Activated naive CD4-positive, alpha-beta T cell treated with anti-CD3 and anti-CD28 coated beads, Interleukin-2, amount 50 U/mL, for 24 hours (primary cell): Measurements from ENCODE around the gene ASB18.

Experiments used
- H3K27ac Mint-ChIP-seq: one replicate; pipeline ENCODE4 v1.8.0; 2021; ENCODE audit warnings: mild to moderate bottlenecking, mixed read lengths
- H3K27me3 Mint-ChIP-seq: one replicate; pipeline ENCODE4 v1.8.0; 2021; ENCODE audit warnings: mixed read lengths
- H3K36me3 Mint-ChIP-seq: one replicate; pipeline ENCODE4 v1.8.0; 2021; ENCODE audit warnings: mixed read lengths
- H3K4me1 Mint-ChIP-seq: one replicate; pipeline ENCODE4 v1.8.0; 2021; ENCODE audit warnings: mixed read lengths
- H3K4me3 Mint-ChIP-seq: one replicate; pipeline ENCODE4 v1.8.0; 2021; ENCODE audit warnings: mild to moderate bottlenecking, mixed read lengths
- H3K9me3 Mint-ChIP-seq: one replicate; pipeline ENCODE4 v1.8.0; 2021; ENCODE audit warnings: mixed read lengths

The ASB18 gene

DNA sequence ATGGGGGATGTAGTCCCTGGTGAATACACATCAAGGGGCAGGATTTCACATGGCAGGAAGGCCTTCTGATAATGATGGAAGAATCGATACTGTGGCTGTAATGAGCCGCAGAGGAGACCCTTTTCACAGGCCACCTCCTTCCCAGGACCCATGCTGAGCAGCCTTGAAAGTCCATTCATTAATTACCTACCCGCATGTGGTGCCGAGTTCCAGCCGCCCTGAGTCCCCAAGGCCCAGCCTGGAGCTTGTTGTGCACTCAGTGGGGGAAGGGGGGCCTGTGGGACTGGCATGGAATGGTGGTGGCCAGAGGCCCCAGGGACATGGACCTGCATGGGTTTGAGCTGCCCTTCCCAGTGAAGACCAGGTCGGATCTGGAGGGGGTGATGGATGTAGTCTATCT is 25.5 kb downstream of the ASB18 start:
- H3K36me3 Mint-ChIP-seq: no peaks in the 10 kb centered on the region
- no peak overlapping the region for H3K4me3 Mint-ChIP-seq
- peaks cover 30% of the 10 kb centered on the region for H3K27me3 Mint-ChIP-seq

DNA sequence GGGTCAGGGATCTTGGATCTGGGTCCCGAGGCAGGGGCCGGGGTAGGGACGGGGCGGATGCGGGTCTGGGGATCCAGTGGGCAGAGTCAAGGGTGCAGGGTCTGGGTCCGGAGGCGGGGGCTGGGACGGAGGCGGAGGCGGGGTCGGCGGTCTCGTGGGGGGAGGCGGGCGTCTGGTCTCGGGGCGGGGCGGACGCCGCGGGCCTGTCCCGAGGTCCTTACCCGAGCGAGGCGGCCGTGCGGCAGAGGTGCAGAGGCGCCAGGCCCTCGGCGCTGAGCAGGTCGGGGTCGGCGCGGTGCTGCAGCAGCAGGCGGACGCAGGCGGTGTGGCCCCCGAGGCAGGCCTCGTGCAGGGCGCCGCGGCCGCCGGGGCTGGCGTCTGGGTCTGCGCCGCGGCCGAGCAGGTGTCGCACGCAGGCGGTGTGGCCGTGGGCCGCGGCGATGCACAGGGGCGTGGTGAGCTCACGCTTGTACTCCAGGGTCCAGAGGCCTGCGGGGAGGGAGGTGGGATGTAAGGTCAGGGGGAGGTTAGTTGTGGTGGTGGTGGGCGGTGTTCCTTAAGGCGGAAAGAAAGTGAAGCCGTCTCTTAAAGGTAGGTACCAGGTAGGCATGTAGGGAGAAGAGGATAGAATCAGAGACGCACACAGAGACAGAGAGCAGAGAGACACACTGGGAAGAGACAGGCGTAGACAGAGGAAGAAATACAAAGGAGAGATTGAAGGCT is 26.6 kb downstream of the ASB18 start:
- Mint-ChIP-seq H3K36me3 (no peaks in the 10 kb centered on the region), H3K9me3 (no peaks in the 10 kb centered on the region), H3K27ac (no peak overlapping the region), H3K4me1 (peaks cover 4% of the 10 kb centered on the region), H3K27me3 (peaks cover 30% of the 10 kb centered on the region), H3K4me3 (no peak overlapping the region)

More for the DNA sequence above, 25.5 kb downstream of the ASB18 start:
- H3K9me3 Mint-ChIP-seq: no peaks in the 10 kb centered on the region
- peaks cover 4% of the 10 kb centered on the region for H3K4me1 Mint-ChIP-seq
- no peak overlapping the region for H3K27ac Mint-ChIP-seq

DNA sequence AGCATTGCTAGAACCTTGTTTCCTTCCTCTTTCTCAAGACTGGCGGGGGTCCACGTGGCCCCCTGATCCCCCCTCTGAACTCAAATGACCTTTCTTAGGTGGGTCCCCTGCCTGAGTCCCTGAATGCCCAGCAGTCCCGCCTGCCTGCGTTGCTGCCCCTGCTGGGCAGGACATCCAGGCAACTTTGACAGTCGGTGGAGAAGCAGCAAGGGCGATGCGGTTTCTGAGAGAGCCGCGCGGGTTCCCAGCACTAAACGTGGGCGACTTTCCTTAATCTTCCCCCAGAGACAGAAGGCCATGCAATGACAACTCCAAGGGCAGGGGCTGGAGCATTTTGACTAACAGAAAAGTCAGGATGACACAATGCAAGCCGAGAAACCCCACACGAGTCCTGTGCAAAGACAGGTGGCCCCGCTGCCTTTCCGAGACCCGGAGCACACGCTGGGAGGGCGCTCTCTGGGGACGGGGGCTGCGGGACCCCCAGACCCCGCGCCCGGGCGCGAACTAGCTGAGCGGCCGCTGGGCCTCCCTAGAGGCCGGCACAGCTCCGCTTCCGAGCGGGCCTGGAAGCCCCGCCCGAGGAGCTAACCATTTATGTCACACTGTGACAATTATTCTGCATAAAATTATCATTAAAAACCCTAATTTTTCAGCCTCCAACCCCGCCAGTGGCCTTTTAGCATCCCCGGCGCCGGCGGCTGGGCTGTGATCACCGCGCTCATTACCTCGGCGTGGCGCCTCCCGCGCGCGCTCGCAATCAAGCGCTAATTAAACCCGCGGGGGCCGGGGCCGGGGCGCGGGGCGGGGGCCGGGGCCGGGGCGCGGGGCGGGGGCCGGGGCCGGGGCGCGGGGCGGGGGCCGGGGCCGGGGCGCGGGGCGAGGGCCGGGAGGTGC is 27.4 kb downstream of the ASB18 start:
- Mint-ChIP-seq H3K36me3 (peaks cover 2% of the 10 kb centered on the region), H3K9me3 (peaks cover 6% of the 10 kb centered on the region), H3K27me3 (peaks cover 32% of the 10 kb centered on the region), H3K4me1 (peaks cover 4% of the 10 kb centered on the region), H3K4me3 (no peak overlapping the region), H3K27ac (no peak overlapping the region)

GRCh38 chr2:236229186-236229585 is 35.0 kb downstream of the ASB18 start:
- Mint-ChIP-seq H3K27ac (no peak overlapping the region), H3K4me1 (no peaks in the 10 kb centered on the region), H3K27me3 (peaks cover 15% of the 10 kb centered on the region)

DNA sequence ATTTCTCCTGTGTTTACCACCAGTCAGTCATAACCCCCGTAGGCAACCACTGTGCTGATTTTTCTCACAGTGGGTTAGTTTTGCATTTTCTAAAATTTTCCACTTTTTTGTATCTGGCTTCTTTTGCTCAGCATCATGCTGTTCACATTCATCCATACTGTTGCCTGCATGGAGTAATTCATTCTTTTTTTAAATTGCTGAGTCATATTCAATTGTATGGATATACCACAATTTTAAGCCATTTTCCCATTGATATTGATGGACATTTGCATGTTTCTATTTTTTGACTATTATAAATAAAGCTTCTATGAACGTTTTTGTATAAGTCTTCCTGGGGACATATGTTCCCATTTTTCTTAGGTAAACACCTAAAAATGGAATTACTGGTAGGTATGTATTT is 40.5 kb downstream of the ASB18 start:
- Mint-ChIP-seq H3K36me3 (peaks cover 2% of the 10 kb centered on the region), H3K27ac (no peak overlapping the region), H3K27me3 (peaks cover 7% of the 10 kb centered on the region), H3K9me3 (peaks cover 3% of the 10 kb centered on the region), H3K4me1 (no peaks in the 10 kb centered on the region), H3K4me3 (no peak overlapping the region)

More at GRCh38 chr2:236229186-236229585, 35.0 kb downstream of the ASB18 start:
- peaks cover 5% of the 10 kb centered on the region for H3K36me3 Mint-ChIP-seq
- no peak overlapping the region for H3K4me3 Mint-ChIP-seq
- peaks cover 24% of the 10 kb centered on the region for H3K9me3 Mint-ChIP-seq

DNA sequence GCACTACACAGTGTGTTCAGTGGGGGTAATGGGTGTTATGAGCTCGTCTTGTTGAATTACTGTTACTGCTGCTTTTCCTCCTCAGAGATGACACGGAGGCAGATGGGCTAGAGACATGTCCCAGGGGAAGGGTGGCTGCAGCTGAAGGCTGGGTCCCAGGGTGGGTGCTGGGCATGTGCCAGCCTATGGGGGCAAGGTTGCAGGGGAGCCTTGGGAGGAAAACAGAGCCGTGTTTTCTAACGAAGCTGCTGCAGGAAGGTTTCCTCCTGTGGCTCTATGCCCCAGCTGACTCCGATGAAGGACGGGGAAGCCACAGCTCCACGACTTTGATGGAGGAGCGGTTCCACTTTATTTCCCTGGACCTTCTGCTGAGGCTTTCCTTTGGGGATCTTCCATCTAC is 42.4 kb downstream of the ASB18 start:
- H3K36me3 Mint-ChIP-seq: no peaks in the 10 kb centered on the region
- H3K27me3 Mint-ChIP-seq: peaks cover 4% of the 10 kb centered on the region
- H3K4me3 Mint-ChIP-seq: no peak overlapping the region
- no peaks in the 10 kb centered on the region for H3K4me1 Mint-ChIP-seq
- H3K9me3 Mint-ChIP-seq: no peaks in the 10 kb centered on the region
- no peak overlapping the region for H3K27ac Mint-ChIP-seq

GRCh38 chr2:236219411-236219810 is 44.8 kb downstream of the ASB18 start:
- no peak overlapping the region for H3K27ac Mint-ChIP-seq
- H3K4me1 Mint-ChIP-seq: no peaks in the 10 kb centered on the region
- H3K27me3 Mint-ChIP-seq: peaks cover 11% of the 10 kb centered on the region
- H3K9me3 Mint-ChIP-seq: no peaks in the 10 kb centered on the region
- H3K36me3 Mint-ChIP-seq: no peaks in the 10 kb centered on the region
- no peak overlapping the region for H3K4me3 Mint-ChIP-seq

DNA sequence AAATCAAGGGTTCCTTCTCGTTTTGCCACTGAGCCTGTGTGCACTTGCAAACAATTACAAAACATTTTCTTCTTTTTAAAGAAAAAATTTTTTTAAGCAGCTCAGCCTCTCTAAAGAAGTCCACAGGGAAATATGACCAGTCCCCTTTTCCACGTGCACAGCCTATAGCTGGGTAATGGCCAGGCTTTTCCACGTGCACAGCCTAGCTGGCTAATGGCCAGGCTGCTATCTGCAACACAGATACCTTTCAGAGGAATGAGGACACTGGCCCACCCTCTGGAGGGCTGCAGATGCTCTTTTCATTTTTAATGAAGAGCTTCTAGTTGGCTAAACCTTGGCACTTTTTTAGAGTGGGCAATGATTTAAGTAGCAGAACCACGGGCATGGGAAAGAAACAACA is 46.3 kb downstream of the ASB18 start:
- no peak overlapping the region for H3K4me3 Mint-ChIP-seq
- H3K9me3 Mint-ChIP-seq: no peaks in the 10 kb centered on the region
- no peaks in the 10 kb centered on the region for H3K4me1 Mint-ChIP-seq
- H3K27ac Mint-ChIP-seq: no peak overlapping the region
- no peaks in the 10 kb centered on the region for H3K36me3 Mint-ChIP-seq
- peaks cover 17% of the 10 kb centered on the region for H3K27me3 Mint-ChIP-seq

GRCh38 chr2:236216711-236217110 is 47.5 kb downstream of the ASB18 start:
- Mint-ChIP-seq H3K27ac (no peak overlapping the region), H3K4me1 (no peaks in the 10 kb centered on the region), H3K9me3 (no peaks in the 10 kb centered on the region), H3K27me3 (peaks cover 17% of the 10 kb centered on the region), H3K4me3 (no peak overlapping the region), H3K36me3 (no peaks in the 10 kb centered on the region)

DNA sequence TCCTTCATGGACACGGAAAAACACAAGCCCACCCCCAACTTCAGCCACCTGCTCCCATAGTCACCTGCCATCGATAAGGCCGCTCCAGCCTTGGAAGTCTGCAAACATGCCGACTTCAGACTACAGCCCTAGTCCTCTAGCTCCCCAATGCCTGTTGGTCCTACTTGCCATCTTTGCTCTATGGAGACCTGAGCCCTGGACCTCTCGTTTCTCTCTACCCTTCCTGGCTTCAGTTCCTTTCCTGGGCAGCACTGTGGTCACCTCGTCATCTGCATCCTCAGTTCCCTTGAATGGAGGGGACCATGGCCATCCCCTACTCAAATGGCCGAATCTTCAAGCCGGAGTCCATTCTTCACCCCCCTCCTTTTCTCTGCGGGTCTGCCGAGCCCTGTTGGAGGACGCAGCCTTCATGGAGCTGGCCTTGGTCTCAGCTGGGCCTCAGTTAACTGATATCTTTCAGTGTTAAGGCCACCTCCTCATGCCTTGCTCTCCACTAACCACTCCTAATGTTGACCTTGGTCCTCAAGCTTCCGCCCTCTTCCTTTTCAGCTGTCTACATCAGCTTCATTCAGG is 48.4 kb downstream of the ASB18 start:
- Mint-ChIP-seq H3K27ac (no peak overlapping the region), H3K4me1 (no peaks in the 10 kb centered on the region), H3K9me3 (no peaks in the 10 kb centered on the region), H3K36me3 (no peaks in the 10 kb centered on the region), H3K4me3 (no peak overlapping the region), H3K27me3 (peaks cover 19% of the 10 kb centered on the region)

DNA sequence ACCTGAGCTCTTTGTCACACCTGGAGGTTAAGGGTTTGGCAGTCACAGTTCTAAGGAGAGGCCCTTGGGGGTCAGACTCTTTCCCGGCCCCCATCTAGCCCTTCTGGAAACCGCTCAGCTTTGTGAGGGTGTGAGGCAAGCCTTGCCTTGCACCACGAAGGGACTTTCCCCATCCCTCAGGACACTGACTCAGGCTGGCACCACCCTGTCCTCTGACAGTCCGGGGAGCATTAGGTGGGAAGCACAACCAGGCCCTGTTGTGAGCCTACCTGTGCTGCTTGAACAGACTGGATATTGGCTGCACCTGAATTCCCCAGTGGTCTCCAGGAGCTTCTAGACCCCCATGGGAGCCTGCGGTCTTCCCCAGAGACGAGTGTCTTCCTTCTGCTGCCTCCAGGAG is 49.0 kb downstream of the ASB18 start:
- Mint-ChIP-seq H3K4me3 (no peak overlapping the region), H3K9me3 (no peaks in the 10 kb centered on the region), H3K36me3 (no peaks in the 10 kb centered on the region), H3K27ac (no peak overlapping the region), H3K4me1 (no peaks in the 10 kb centered on the region), H3K27me3 (peaks cover 21% of the 10 kb centered on the region)

DNA sequence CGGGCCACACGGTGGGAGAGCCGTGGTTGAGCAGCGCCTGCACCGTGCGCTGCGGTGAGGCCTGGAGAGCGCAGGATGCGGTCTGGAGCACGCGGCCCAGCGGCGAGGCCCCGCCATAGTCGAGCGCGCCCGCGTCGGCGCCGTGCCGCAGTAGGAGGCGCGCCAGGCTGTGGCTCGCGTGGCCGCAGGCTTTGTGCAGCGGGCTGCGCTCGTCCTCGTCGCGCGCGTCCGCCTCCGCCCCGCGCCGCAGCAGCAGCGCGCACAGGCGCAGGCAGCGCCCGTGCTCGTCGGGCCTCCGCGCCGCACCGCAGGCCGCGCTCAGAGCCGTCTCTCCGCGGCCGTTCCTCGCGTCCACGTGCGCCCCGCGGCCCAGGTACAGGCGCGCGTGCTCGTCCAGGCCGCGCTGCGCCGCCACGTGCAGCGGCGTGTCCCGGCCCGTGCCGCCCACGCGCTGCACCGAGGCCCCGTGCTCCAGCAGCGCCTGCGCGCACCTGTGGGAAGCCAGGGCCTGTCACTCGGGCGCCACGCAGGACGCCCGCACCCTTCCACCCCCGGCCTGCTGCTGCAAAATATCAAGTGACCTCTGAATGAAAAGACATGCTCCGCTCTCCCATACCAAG is 49.7 kb downstream of the ASB18 start:
- H3K36me3 Mint-ChIP-seq: no peaks in the 10 kb centered on the region

DNA sequence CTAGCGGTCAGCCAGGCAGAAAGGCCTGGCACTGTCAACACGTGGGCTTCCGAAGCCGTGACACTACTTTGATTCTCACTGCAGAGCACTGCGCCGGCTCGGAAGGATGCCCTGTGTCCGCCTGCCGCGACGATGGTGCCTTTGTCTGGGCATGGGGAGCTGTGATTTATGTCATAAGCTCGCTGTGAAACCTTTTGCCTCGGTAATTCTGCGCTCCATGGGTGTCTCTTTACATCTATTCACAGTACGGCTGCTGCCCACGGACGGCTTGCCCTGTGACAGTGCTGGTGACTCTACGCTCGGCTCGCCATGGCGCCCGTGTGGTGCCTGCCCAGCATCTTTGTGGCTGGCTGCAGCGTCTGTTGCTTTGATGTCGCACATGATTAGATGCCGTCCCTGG is 52.9 kb downstream of the ASB18 start:
- Mint-ChIP-seq H3K4me1 (no peaks in the 10 kb centered on the region), H3K36me3 (no peaks in the 10 kb centered on the region), H3K9me3 (no peaks in the 10 kb centered on the region), H3K27me3 (peaks cover 22% of the 10 kb centered on the region), H3K27ac (no peak overlapping the region), H3K4me3 (no peak overlapping the region)

More for the DNA sequence above, 49.7 kb downstream of the ASB18 start:
- Mint-ChIP-seq H3K27me3 (peaks cover 21% of the 10 kb centered on the region), H3K4me3 (no peak overlapping the region), H3K4me1 (no peaks in the 10 kb centered on the region), H3K9me3 (no peaks in the 10 kb centered on the region), H3K27ac (no peak overlapping the region)

- Mint-ChIP-seq H3K27ac (no peak overlapping the region), H3K27me3 (peaks cover 17% of the 10 kb centered on the region), H3K4me1 (no peaks in the 10 kb centered on the region), H3K9me3 (no peaks in the 10 kb centered on the region), H3K4me3 (no peak overlapping the region), H3K36me3 (no peaks in the 10 kb centered on the region)
Observed at GRCh38 chr2:236210536-236210935, 53.7 kb downstream of the ASB18 start.

GRCh38 chr2:236209996-236210395 is 54.2 kb downstream of the ASB18 start:
- Mint-ChIP-seq H3K4me3 (no peak overlapping the region), H3K9me3 (no peaks in the 10 kb centered on the region)

More at GRCh38 chr2:236209996-236210395, 54.2 kb downstream of the ASB18 start:
- H3K4me1 Mint-ChIP-seq: no peaks in the 10 kb centered on the region
- H3K27me3 Mint-ChIP-seq: peaks cover 16% of the 10 kb centered on the region
- H3K36me3 Mint-ChIP-seq: no peaks in the 10 kb centered on the region
- no peak overlapping the region for H3K27ac Mint-ChIP-seq
